K562 (cell line): ENCODE results near the gene FAM53B. TPM values are rescaled to one million over a fixed set of nuclear protein-coding genes. Genes with fewer than 3 reads are reported as not detected.

Experiments
- ARID3A ChIP-seq: IDR thresholded peaks from 2 replicates; pipeline ENCODE4 v1.6.1; 2012; ENCODE audit warnings: low read depth, low read length, improper control_type of control experiment, borderline replicate concordance
- BRD4 ChIP-seq: fragments of 200-600 bp; sonication (generic); IDR thresholded peaks from 2 replicates; pipeline ENCODE4 v1.6.1; 2017; ENCODE audit warnings: inconsistent platforms
- CEBPG ChIP-seq, 3 experiments: fragments of 200-800 bp in 1 of 3; sonication (Bioruptor generic) in 1 of 3; sonication (generic) in 1 of 3; formaldehyde crosslinking in 1 of 3; IDR thresholded peaks in 2 of 3; conservative IDR thresholded peaks in 1 of 3; 2 replicates each; pipeline versions ENCODE4 v1.6.1 to v1.8.0; 2016 to 2022; ENCODE audit warnings: missing compliant biosample characterization in 2 of 3, missing genetic modification characterization in 2 of 3, mild to moderate bottlenecking in 1 of 3, missing genetic modification reagents in 1 of 3
- CLOCK ChIP-seq: fragments of 250-450 bp; sonication (Bioruptor Pico); IDR thresholded peaks from 2 replicates; pipeline ENCODE4 v1.4.0; 2020; ENCODE audit warnings: mild to moderate bottlenecking, moderate library complexity, borderline replicate concordance
- CTCFL ChIP-seq: IDR thresholded peaks from 2 replicates; pipeline ENCODE4 v1.6.1; 2011; ENCODE audit warnings: borderline replicate concordance, low read depth, mild to moderate bottlenecking, moderate library complexity, low read length; ENCODE audit not compliant: insufficient read depth, poor library complexity, severe bottlenecking
- E2F3 ChIP-seq: fragments of 250-450 bp; sonication (Bioruptor Pico); IDR thresholded peaks from 2 replicates; pipeline ENCODE4 v1.4.0; 2020; ENCODE audit warnings: mild to moderate bottlenecking
- ESRRA ChIP-seq: fragments of 450-650 bp; IDR thresholded peaks from 2 replicates; pipeline ENCODE4 v1.6.1; 2014; ENCODE audit warnings: low read depth, mild to moderate bottlenecking, moderate library complexity, borderline replicate concordance
- MCM3 ChIP-seq: fragments of 450-650 bp; IDR thresholded peaks from 2 replicates; pipeline ENCODE4 v1.6.1; 2016
- RUNX1 ChIP-seq: sonication (generic); IDR thresholded peaks from 2 replicates; pipeline ENCODE4 v1.6.1; 2016; ENCODE audit warnings: antibody characterized with exemption, low read depth
- SMAD3 ChIP-seq: fragments of 450-650 bp; formaldehyde crosslinking; conservative IDR thresholded peaks from 2 replicates; pipeline ENCODE4 v1.4.0; 2020; ENCODE audit warnings: mild to moderate bottlenecking
- SNAPC5 ChIP-seq: fragments of 250-450 bp; sonication (Bioruptor Pico); IDR thresholded peaks from 2 replicates; pipeline ENCODE4 v1.8.0; 2021; ENCODE audit warnings: moderate library complexity, mild to moderate bottlenecking, inconsistent platforms
- TSHZ1 ChIP-seq: fragments of 250-450 bp; sonication (Bioruptor Pico); IDR thresholded peaks from 2 replicates; pipeline ENCODE4 v1.4.0; 2020; ENCODE audit warnings: mild to moderate bottlenecking, moderate library complexity
- ZBTB1 ChIP-seq: sonication (generic); formaldehyde crosslinking; IDR thresholded peaks from 2 replicates; pipeline ENCODE4 v1.8.1; 2023; ENCODE audit warnings: missing genetic modification reagents, low read depth, mild to moderate bottlenecking, borderline replicate concordance
- ZNF586 ChIP-seq: fragments of 450-650 bp; formaldehyde crosslinking; conservative IDR thresholded peaks from 2 replicates; pipeline ENCODE4 v1.4.0; 2020; ENCODE audit warnings: mild to moderate bottlenecking, moderate library complexity
- ZNF79 ChIP-seq: fragments of 250-450 bp; sonication (Bioruptor Pico); IDR thresholded peaks from 2 replicates; pipeline ENCODE4 v1.4.0; 2020; ENCODE audit warnings: low read depth, mild to moderate bottlenecking, moderate library complexity
- polyA plus RNA-seq, 8 experiments: library from polyadenylated mRNA; depleted of rRNA in 4 of 8; stranded (reverse) in 5 of 8; unstranded in 3 of 8; fragments of >200 nt; fragmentation: Nextera tagmentation in 2 of 8; fragmentation: Illumina TruSeq in 1 of 8; extraction: Ambion mirVana in 2 of 8; extraction: Trizol in 1 of 8; gene quantifications; 2 replicates each; pipeline versions ENCODE4 v1.2.1 to v1.2.3, GENCODE V29; 2011 to 2014; ENCODE audit warnings: inconsistent platforms in 1 of 8, missing spikeins in 1 of 8
- total RNA-seq, 7 experiments: library from RNA; depleted of rRNA in 6 of 7; stranded (reverse); fragments of >200 nt in 6 of 7; fragmentation: Illumina TruSeq in 2 of 7; extraction: Trizol in 2 of 7; gene quantifications; 2 replicates each; pipeline versions ENCODE4 v1.2.1 to v1.2.3, GENCODE V29; 2011 to 2021; ENCODE audit warnings: low replicate concordance in 1 of 7

FAM53B gene
- total and polyA plus RNA-seq, 9 of the 15 experiments (the other 6 are each of a cell fraction or from before 2014, with no cell fraction given), result 0.03 to 16.5 (median 5.0) TPM

- TF ChIP-seq BRD4 (no peak), ZNF79 (CRISPR knock-in tag) (no peak), RUNX1 (no peak), CTCFL (no peak), ZNF586 (no peak), CLOCK (CRISPR knock-in tag) (no peak), TSHZ1 (CRISPR knock-in tag) (no peak), CEBPG (CRISPR knock-in tag; IDR thresholded peaks at IDR 0.05) (no peak), CEBPG (tag; conservative IDR thresholded peaks at IDR 0.05 in 1 of 2, IDR thresholded peaks at IDR 0.05 in 1 of 2) (no peak), SNAPC5 (CRISPR knock-in tag) (no peak), MCM3 (no peak), ZBTB1 (CRISPR knock-in tag) (no peak), ESRRA (no peak), ARID3A (no peak), E2F3 (no peak), SMAD3 (CRISPR knock-in tag) (no peak)
Observed at GRCh38 chr10:124693801-124694416, 50.3 kb downstream of the FAM53B start (continued).
